ENCODE results near the gene RBM42. TPM values are rescaled to one million over a fixed set of nuclear protein-coding genes. Genes with fewer than 3 reads are reported as not detected.

RBM42 gene
- total RNA-seq, 1 experiment from 2014 or later: 110 TPM

- H3K27me3 ChIP-seq (ENCODE audit: insufficient read depth, low read depth): no peaks in the 10 kb centered on the region
- no peak overlapping the region for H3K4me3 ChIP-seq
- CTCF ChIA-PET: no interaction called here
- H3K27ac ChIP-seq: no peak overlapping the region
- H3K9me3 ChIP-seq (ENCODE audit: insufficient read depth, low read depth): no peaks in the 10 kb centered on the region
- intact Hi-C loops (cut with micrococcal nuclease; ENCODE audit: unreplicated experiment): no loop called here
- no peaks in the 10 kb centered on the region for H3F3A ChIP-seq (ENCODE audit: insufficient read depth, low read depth)
- no peaks in the 10 kb centered on the region for H3K79me2 ChIP-seq (ENCODE audit: low read depth)
- H2AFZ ChIP-seq: no peak overlapping the region
- no peaks in the 10 kb centered on the region for H3K9me2 ChIP-seq (ENCODE audit: insufficient read depth)
- H3K4me2 ChIP-seq: no peak overlapping the region
- POLR2A ChIA-PET (ENCODE audit: unreplicated experiment): no interaction called here
- no peaks in the 10 kb centered on the region for H4K20me1 ChIP-seq (ENCODE audit: insufficient read depth)
- BruUV-seq (replicated peaks): no TSS peak
- no peaks in the 10 kb centered on the region for H3K4me1 ChIP-seq (replicated peaks; ENCODE audit: insufficient read depth)
- DNase-seq: no peak
- TF ChIP-seq, protein P1, sequence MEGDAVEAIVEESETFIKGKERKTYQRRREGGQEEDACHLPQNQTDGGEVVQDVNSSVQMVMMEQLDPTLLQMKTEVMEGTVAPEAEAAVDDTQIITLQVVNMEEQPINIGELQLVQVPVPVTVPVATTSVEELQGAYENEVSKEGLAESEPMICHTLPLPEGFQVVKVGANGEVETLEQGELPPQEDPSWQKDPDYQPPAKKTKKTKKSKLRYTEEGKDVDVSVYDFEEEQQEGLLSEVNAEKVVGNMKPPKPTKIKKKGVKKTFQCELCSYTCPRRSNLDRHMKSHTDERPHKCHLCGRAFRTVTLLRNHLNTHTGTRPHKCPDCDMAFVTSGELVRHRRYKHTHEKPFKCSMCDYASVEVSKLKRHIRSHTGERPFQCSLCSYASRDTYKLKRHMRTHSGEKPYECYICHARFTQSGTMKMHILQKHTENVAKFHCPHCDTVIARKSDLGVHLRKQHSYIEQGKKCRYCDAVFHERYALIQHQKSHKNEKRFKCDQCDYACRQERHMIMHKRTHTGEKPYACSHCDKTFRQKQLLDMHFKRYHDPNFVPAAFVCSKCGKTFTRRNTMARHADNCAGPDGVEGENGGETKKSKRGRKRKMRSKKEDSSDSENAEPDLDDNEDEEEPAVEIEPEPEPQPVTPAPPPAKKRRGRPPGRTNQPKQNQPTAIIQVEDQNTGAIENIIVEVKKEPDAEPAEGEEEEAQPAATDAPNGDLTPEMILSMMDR (conservative IDR thresholded peaks at IDR 0.05): no peak
- TF ChIP-seq EZH2 (IDR thresholded peaks at IDR 0.05; ENCODE audit: low read depth): no peak
- no peaks in the 10 kb centered on the region for H3K36me3 ChIP-seq (ENCODE audit: low read depth)
Measured at GRCh38 chr19:35621708-35622107, 7.1 kb upstream of the RBM42 start.

DNA sequence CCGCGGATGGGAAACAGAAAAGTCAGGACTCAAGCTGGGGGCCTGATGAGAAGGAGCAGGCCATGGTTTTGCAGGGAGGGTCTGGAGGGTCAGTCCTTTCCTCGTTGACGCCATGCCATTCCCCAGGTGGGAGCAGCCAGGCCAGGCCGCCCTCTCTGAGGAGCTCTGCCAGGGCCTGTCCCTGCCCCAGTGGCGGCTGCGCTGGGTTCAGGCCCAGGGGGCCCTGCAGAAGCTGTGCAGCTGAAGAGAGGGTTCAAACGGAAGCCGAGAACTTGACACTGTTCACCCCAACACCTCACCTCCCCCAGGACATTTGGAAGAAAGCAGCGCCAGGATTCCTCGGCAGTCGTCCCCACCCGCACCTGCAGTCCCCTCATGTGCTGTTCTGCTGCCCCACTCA is 6.1 kb upstream of the RBM42 start:
- H3K36me3 ChIP-seq (ENCODE audit: low read depth): no peaks in the 10 kb centered on the region
- POLR2A ChIA-PET (ENCODE audit: unreplicated experiment): no interaction called here
- H3K79me2 ChIP-seq (ENCODE audit: low read depth): no peaks in the 10 kb centered on the region
- no TSS peak for BruUV-seq (replicated peaks)
- CTCF ChIA-PET: no interaction called here
- intact Hi-C loops (cut with micrococcal nuclease; ENCODE audit: unreplicated experiment): no loop called here
- DNase-seq: no peak
- H3K4me1 ChIP-seq (replicated peaks; ENCODE audit: insufficient read depth): no peaks in the 10 kb centered on the region
- TF ChIP-seq, protein P1 (conservative IDR thresholded peaks at IDR 0.05): no peak
- TF ChIP-seq EZH2 (IDR thresholded peaks at IDR 0.05; ENCODE audit: low read depth): no peak
- H4K20me1 ChIP-seq (ENCODE audit: insufficient read depth): no peaks in the 10 kb centered on the region
- H3K4me3 ChIP-seq: no peak overlapping the region
- no peaks in the 10 kb centered on the region for H3K27me3 ChIP-seq (ENCODE audit: insufficient read depth, low read depth)
- no peaks in the 10 kb centered on the region for H3K9me2 ChIP-seq (ENCODE audit: insufficient read depth)
- no peak overlapping the region for H3K4me2 ChIP-seq
- no peak overlapping the region for H2AFZ ChIP-seq
- H3K27ac ChIP-seq: no peak overlapping the region
- peaks cover 2% of the 10 kb centered on the region for H3F3A ChIP-seq (ENCODE audit: insufficient read depth, low read depth)
- no peaks in the 10 kb centered on the region for H3K9me3 ChIP-seq (ENCODE audit: insufficient read depth, low read depth)

- CTCF ChIA-PET: interaction anchor here (0.6 kb wide), 1 partner anchor 221 kb away, joined by 7 read pairs; no protein-coding TSS in a partner anchor
- POLR2A ChIA-PET (ENCODE audit: unreplicated experiment): no interaction called here
- H3K9me2 ChIP-seq (ENCODE audit: insufficient read depth): no peaks in the 10 kb centered on the region
Measured at GRCh38 chr19:35623327-35624010, 5.4 kb upstream of the RBM42 start.

More at GRCh38 chr19:35623327-35624010, 5.4 kb upstream of the RBM42 start:
- BruUV-seq (replicated peaks): no TSS peak
- H3K4me3 ChIP-seq: no peak overlapping the region
- H3K36me3 ChIP-seq (ENCODE audit: low read depth): no peaks in the 10 kb centered on the region
- H2AFZ ChIP-seq: no peak overlapping the region
- no peaks in the 10 kb centered on the region for H3K27me3 ChIP-seq (ENCODE audit: insufficient read depth, low read depth)
- DNase-seq: no peak
- H3K9me3 ChIP-seq (ENCODE audit: insufficient read depth, low read depth): no peaks in the 10 kb centered on the region
- H3K79me2 ChIP-seq (ENCODE audit: low read depth): no peaks in the 10 kb centered on the region
- no peaks in the 10 kb centered on the region for H3K4me1 ChIP-seq (replicated peaks; ENCODE audit: insufficient read depth)
- intact Hi-C loops (cut with micrococcal nuclease; ENCODE audit: unreplicated experiment): no loop called here
- TF ChIP-seq, protein P1 (conservative IDR thresholded peaks at IDR 0.05): no peak
- no peak for TF ChIP-seq EZH2 (IDR thresholded peaks at IDR 0.05; ENCODE audit: low read depth)
- H3F3A ChIP-seq (ENCODE audit: insufficient read depth, low read depth): peaks cover 10% of the 10 kb centered on the region
- no peak overlapping the region for H3K27ac ChIP-seq
- H4K20me1 ChIP-seq (ENCODE audit: insufficient read depth): no peaks in the 10 kb centered on the region
- no peak overlapping the region for H3K4me2 ChIP-seq
